HG03442 (cell line): ENCODE data around the gene GALM.
"Not testable (repeated sequence)": the region's sequence is repeated elsewhere in the genome, so short reads cannot be mapped to it uniquely, and the experiment has no call there.

Experiments used
- ATAC-seq: cut with Tn5 transposase; IDR thresholded peaks from one replicate; pipeline ENCODE4 v1.9.1; 2021; ENCODE audit warnings: mild to moderate bottlenecking, moderate library complexity; ENCODE audit not compliant: unreplicated experiment

The GALM gene

DNA sequence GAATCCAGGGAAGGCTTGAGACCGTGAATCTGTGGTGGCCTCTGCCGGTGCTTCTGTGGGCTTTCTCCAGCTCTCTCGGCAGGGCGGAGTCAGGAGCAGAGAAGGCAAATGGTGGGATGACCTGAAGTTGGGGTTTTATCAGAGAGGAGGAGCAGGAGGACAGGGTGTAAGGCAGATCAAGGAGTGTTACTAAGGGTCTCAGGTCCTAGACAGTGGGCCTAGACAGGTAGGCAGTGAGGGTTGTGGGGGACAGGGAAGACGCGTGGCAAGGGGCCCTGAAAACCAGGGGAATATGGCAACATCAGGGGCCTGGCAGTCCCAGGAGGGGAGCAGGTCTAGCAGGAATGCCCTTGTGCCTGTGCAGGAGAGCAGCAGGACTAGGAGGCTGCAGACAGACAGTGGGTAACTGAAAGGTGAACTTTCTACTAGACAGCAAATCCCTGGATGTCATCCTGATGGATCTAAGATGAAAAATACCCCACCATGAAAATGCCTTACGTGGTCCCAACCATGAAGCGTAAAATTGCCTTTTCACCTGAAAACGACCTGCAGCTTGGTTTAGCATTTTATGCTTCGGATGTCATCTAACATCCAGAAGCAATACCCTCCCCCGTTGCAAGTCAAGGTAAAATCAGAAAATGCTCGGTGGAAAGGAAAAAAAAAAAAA, 43.1 kb downstream of the GALM start:
- no peak for ATAC-seq

DNA sequence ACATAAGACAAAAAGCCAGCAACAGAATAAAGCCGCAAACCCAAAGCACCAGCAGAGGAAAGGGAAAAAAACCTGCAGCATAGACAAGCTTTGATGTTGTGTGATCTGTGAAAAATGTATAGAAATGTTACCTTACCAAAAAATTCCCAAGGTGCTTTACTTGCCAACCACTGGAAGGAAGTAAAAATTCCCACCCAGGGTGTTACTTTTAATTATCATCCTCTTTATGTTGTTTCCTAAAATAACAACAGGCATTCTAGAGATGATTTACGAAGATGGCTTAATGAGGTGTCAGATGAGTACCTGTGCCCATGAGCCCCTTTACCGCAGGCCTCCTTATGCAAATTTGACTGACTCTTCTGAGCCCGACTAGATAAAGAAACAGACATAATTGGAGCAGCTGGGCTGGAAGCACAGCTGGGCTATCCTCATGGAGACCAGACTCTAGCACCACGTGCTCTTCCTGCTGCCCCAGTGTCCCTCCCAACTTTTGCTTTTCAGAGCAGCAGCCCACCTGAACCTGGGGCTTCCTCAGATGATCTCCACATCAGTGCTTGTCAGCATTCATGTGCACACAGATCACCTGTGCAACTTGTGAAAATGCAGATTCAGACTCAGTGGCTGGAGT, 43.8 kb downstream of the GALM start:
- no peak for ATAC-seq

DNA sequence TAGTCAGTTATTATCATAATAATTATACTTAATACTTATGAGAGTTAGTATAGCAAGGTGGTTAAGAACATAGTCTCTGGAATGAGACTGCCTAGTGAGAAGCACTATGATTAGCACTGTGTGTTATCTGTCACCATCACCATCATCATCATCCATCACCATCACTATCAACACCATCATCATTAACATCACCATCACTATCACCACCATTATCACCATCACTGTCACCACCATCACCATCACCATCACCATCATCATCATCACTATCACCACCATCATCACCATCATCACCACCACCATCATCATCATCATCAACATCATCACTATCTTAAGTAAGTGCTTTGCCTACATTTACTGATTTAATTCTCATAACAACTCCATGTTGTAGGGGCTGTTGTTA, 45.6 kb downstream of the GALM start:
- no peak for ATAC-seq

DNA sequence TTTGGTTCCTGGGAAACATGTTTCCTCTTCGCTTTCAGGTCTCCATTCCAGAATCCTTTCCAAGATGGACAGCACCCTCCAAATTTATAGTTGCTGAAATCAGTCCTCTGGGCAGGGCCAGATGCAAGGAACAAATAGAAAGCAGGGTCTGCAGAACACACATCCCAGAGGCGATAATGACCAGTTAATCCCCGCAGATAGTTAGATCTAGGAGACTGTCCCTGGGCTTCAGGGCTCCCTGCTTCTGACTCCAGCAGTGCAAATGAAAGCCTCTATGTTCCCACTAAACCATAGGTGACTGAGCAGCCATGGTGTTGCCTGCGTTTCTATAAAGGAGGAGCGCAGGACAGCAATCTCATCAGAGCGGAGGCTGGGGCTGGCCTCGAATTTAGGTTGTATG, 46.5 kb downstream of the GALM start:
- ATAC-seq = no peak

DNA sequence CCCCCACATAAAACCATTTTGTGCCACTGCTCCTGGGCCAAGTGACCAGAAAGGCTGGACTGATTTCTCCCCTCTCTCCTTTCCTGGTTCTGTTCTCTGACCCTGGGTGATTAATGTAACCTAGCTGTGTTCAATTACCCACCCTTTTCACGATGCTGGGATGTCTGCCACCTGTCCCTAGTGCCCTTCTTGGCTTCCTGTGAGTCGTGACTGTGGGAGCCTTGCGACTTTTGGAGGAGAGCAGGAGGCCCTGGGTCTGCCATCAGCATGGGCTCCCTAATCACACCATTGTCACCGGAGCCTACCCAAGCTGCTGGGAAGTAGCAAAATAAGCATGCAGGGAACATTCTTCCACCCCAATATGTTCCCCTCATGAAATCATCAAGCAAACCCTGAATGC, 47.0 kb downstream of the GALM start:
- no peak for ATAC-seq

DNA sequence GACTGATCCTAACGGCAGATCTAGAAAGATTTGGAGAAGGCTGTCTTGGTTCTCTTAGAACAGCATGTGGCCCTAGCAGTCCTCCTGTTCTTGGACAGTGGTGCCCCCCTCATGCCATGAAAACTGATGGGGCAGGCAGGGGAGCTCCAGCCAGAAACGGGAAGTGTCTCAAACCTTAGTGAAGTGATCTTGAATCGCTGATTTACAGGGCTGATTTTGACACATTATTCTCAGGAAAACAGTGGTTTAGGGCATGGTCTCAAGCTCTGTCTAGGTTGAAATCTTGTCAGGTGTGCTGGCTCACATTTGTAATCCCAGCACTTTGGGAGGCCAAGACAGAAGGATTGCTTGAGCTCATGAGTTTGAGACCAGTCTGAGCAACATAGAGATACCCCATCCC, 47.4 kb downstream of the GALM start:
- no peak for ATAC-seq

DNA sequence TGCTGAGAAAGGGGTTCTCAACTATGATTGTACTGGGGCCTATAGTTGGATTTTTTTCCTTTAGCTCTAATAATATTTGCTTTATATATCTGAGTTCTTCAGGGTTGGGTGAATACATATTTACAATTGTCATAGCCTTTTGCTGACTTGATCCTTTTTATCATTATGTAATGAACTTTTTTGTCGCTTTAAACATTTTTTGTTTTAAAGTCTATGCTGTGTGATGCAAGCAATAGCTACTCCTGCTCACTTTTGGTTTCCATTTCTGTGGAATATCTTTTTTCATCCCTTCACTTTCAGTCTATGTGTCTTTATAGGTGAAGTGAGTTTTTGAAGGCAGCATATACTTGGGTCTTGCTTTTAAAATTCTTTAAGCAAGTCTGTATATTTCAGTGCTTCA, 49.0 kb downstream of the GALM start:
- not testable (repeated sequence) for ATAC-seq

DNA sequence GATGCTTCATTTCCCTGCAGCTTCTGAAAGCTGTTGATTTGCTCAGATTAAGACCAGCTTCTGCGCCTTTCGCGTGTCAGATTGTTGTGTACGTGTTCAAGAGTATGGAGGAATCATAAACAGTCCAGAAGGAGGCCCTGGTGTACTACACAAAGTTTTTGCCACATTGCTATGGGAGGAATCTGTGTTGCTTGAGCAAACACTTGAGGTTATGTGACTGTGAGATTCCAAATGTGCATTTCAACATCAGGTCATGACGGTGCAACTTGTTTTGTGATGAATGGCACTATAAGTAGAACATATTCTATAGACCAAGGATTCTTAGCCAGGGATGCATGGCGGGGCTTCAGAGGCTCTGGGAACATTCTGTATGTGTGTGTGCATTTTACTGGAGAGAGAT, 50.3 kb downstream of the GALM start:
- ATAC-seq = no peak

DNA sequence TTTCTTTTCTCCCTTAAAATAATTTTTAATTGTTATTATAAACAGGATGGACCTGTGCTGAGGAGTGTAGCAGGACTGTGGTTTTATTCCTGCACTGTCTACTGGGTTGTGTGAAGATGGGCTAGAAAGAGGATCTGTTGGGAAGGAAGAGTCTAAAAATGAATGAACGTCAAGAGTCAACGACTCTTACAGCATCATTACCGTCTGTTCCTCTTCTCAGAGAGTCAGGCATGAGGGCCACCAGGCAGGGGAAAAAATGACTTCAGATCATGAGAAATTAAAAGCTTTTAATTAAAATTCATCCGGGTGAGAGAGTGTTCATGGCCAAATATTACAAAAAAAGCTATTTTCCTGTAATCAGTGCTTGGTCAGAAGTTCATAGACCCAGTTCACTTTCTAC, 52.7 kb downstream of the GALM start:
- ATAC-seq = no peak

DNA sequence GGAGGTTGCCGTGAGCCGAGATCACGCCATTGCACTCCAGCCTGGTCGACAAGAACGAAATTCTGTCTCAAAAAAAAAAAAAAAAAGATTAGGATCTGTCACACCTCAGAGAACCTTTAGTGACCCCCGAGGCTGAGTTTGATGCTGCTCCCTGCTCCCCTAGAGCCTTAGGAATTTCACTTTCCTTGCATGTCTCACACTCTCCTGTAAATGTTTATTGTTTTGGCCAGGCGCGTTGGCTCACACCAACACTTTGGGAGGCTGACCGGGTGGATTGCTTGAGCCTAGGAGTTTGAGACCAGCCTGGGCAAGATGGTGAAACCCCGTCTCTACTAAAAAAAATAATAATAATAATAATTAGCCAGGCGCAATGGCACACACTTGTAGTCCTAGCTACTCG, 53.8 kb downstream of the GALM start:
- ATAC-seq = no peak

DNA sequence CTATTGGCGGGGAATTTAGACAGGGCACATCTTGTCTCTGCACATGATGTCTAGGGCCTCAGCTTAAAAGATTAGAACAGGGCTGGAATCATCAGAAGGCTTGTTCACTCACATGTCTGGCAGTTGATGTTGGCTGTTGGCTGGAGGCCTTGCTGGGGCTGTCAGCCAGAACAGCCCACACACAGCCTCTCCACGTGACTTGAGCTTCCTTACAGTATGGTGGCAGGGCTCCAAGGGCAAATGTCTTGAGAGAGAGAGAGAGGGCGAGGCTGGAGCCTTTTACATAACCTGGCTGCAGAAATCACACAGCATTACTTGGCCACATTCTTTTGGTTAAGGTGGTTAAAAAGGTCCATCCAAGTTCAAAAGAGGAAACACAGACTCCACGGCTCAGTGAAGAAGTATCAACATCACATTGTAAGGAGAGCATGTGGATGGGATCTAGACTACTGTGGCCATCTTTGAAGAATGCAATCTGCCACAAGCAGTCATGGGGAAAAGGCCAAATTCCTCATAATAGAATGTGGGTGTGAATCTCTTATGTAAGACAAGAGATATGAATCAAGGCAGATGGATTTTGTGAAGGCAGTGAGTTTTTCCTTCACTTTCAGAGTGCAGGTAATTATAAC, 54.8 kb downstream of the GALM start:
- no peak for ATAC-seq

DNA sequence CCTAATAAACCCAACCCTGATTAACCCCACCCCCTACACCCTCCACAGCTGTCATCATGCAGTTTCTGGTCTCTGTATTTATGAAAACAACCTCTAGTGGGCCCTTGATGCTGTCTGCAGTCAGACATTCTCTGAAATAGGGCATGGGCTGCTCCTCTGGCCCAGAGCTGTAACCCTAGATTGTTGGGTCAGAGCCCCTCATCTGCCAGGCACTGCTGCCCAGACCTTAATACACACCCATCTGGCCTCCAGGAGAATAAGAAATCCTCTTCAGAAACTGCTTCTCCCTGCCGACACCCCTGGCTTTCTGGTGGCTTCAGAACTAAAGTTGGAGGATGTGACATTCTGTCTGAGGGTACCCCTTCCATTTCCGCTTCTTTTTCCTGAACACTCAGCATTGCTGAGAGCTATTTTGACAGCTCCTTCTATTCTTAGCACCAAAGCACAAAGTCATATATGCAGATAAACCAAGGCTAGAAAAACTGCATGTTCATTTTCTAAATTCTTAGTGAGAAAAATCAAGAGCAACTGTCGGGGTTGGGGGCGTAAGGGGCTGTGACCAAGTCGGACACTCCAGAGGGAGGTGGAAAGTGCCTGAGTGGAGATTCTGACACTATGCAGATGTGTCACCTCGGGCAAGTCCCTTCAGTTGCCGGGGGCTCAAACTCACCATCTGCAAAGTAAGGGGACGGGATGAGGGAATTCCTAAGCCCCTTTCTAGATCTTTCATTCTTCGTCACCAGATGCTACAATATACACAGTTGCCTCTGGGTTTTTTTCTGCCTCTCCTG, 56.6 kb downstream of the GALM start:
- peak; percentile 41 for ATAC-seq

DNA sequence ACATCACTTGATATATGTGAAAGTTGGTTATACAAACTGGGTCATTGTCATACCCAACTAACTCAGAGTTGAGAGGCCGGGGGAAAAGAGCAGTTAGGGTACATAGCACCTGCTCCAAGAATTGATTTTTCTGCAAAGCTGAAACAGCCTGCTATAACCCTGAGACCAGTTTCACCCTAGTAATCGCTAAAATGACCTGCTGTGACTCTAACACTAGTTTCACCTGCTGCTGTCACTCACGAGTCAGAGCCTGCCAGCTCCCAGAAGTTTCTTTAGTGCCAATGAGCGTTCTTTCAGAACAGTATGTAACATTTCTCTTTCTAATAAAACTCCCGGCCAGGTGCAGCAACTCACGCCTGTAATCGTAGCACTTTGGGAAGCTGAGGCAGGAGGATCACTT, 57.3 kb downstream of the GALM start:
- peak; percentile 55 for ATAC-seq

DNA sequence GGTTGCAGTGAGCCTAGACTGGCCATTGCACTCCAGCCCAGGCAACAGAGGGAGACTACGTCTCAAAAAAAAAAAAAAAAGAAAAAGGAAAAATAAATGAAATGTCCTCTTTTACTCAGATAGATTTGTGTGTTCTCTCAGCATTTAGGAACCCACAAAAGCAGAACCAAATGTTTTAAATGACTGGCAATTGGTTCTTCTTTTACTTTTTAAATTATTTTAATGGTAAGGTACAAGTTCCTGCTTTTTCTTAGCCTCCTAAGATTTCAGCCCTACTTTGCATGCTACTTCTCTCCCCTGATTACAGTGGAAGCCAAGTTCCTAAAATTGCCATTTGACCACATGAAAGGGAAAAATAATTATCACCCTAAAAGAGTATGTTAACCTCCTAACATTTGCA, 61.7 kb downstream of the GALM start:
- ATAC-seq = no peak

DNA sequence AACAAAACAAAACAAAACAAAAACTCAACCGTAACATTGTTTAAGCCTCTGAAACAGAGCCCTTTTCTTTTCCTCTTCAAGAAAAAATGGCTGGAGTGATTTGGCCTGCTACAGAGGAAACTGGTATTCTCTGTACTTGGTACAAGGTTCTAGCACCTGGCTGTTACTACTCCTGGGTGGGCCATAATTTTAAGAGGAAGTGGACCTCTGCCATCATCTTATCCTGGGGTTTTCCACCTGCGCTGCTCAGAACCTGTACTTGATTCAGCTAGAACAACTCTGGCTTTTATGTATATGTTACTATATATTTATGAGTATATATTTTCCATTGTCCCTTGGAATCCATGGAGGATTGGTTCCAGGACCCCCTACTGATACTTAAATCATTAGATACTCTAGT, 62.8 kb downstream of the GALM start:
- ATAC-seq = no peak

DNA sequence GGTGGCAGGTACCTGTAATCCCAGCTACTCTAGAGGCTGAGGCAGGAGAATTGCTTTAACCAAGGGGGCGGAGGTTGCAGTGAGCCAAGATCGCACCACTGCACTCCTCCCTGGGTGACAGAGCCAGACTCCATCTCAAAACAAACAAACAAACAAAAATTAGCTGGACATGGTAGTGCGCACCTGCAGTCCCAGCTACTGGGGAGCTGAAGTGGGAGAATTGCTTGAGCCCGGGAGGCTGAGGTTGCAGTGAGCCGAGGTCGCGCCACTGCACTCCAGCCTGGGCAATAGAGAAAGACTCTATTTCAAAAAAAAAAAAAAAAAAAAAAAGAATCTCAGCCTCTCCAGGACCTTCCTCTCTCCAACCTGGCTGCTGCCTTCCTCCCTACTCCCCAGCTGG, 65.2 kb downstream of the GALM start:
- no peak for ATAC-seq

DNA sequence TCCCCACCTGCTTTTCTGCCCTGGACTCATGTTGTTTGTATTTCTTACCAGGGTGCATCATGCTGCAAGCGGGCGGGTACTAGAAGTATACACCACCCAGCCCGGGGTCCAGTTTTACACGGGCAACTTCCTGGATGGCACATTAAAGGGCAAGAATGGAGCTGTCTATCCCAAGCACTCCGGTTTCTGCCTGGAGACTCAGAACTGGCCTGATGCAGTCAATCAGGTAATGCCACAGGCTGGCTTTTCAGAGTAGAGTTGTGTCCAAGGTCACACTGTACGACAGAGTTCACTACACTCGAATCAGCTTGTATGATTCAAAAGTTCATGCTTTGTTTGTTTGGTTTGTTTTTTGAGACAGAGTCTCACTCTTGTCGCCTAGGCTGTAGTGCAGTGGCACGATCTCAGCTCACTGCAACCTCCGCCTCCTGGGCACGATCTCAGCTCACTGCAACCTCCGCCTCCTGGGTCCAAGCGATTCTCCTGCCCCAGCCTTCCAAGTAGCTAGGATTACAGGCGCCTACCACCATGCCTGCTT, 65.8 kb downstream of the GALM start:
- ATAC-seq = no peak

DNA sequence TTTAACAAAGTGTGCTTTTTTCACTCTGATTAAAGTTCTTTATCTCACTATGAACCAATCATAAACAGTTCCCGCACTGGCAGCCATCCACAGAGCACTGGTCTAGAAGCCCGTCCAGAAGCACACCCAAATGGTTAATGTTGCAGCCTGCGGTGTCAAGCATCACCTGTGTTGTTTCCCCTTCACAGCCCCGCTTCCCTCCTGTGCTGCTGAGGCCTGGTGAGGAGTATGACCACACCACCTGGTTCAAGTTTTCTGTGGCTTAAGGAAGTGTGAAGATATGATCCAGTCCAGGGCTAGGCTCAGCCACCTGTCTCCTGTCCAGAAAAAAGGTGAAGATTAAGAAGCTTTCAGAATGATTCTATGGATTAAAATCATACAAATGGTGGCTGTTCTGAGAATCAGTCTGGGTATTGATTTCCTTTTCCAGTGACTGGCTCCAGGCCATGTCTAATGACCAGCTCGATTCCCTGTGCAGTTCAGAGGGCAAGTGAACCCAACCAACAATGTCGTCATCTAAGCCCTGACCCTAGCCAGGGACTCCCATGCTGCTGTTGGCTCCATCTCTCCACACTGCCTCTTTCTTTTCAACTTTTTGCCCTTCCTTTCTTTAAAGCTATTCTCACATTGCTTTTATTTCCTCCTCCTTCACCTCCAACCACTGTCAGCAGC, 67.5 kb downstream of the GALM start:
- ATAC-seq = no peak

DNA sequence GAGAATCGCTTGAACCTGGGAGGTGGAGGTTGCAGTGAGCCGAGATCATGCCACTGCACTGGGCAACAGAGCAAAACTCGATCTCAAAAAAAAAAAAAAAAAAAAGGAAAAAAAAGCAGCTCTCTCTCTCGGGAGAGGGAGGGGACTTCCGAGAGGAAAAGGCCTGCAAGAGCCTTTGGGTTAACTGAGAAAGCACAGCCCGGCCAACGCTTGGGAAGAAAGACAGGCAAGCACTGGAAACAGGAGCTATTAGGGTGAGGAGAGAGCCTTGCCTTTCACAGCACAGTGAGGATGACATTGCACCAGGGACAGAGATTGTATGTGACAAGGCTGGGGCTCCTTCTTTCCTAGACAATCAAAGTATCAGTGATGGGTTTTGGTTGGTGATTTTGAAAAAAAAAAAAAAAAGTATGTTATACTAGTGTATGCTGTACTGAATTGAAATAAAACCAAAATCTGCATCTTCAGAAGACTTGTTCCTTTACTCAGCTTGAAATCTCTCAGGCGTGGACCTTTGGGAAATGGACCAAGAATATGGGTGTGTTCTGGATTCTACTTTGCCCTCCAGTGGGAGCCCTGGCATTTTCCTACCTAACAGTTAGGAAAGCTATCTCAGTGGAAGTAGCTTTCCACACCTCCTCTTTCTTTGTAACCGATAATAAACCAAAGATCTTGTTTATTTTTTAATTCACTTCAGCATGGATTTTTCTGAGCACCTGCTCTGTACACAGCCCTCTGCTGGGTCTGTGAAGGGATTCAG, 68.6 kb downstream of the GALM start:
- ATAC-seq = no peak

DNA sequence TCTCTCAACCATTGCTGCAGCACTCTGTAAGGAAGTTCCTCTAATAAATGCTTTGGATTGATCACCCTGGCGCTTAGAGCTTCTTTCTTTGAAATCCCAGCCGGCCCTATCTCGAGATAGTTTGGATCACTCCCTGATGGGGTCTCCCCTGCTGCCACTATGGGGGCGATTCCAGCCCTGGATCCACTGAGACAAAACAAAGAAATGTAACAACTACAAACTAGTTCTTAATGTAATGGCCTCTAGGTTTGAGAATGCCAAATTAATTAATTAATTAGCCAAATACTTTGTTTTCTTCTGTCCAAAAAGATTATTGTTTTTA, 70.0 kb downstream of the GALM start:
- ATAC-seq = no peak
